ENCODE results near the gene TMEM145.

Gene TMEM145

DNA sequence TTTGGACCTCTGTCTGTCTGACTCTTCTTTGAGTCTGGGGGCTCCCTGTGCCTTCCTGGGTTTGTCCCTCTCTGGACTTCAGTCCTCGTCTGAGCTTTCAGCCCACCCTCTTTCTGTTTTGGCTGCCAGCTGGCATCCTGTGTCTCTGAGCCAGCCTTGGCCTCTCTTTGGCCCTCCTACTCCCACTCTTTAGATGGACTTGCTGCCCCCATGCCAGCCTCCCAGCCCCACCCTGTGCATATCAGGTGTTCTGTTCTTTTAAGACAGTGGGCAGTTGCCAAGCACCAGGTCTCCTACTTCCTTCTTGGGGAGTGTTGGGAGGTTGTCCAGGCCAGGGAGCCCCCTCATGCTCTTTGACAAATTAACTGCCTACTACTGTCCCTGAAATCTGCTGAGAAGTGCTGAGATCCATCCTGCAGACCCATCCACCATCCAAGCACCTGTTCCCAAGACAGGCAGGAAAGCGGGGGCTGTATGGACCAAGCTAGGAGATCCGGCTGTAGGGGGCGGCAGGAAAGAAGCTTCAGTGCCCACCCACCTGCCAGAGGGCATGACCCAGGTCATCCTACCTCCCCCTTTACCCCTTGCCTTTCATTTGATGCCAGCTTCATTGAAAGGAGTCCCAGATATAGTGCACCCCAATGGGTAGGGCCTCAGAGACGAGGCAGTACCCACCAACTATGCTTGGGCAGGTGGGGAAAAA lies 34.5 kb upstream of the TMEM145 start:
- FAIRE-seq, result no peak

- no peak for FAIRE-seq
These were observed 33.8 kb upstream of the TMEM145 start for GRCh38 chr19:42279155-42279901.

- no peak for FAIRE-seq
These were observed 33.0 kb upstream of the TMEM145 start for GRCh38 chr19:42279902-42280814.

DNA sequence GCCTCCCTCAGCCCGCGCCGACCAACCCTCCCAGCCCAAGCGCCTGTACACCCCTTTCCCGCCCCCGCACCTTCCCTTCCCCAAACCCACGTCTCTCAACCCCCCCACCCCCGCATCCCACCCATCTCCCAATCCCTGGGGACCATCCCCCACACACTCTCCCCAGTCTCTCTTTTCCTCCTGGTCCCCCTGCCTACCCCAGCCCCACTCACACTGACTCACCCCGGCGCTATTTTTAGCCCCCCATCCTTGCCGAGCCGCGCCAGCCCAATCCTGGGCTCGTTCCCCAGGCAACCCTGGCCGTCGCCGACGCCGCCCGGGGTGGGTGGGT lies 32.3 kb upstream of the TMEM145 start:
- no peak for FAIRE-seq

DNA sequence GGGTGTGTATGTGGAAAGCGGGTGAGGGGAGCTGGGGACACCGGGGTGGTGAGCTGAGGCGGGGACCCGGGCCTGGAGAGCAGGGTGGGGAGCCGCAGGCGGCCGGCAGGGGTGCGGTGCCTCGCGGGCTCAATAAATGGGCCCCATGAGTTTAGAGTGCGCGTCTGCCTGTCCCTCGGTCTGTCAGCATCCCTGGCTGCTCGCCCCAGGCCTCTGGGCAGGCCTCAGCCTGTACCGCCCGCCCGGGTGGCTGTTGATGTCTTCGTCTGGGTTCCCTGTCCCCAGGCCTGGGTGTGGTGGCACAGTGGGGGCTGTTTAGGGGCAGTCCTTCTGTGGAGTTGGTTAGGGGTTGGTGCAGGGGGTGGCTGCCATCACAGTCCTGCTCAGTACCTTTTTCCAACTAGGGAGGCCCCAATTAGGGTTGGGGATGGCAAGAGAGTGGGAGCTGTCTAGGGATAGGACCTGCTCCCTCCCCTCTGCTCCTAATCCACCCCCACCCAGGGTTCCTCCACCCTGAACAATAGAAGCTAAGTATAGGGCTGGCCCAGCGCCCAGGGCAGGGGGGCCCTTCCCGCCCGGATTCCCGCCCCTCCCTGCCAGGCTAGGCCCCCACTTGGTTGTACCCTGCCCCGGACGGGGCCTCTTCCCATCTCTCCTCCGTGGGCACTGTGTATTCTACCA lies 31.8 kb upstream of the TMEM145 start:
- FAIRE-seq, result no peak

DNA sequence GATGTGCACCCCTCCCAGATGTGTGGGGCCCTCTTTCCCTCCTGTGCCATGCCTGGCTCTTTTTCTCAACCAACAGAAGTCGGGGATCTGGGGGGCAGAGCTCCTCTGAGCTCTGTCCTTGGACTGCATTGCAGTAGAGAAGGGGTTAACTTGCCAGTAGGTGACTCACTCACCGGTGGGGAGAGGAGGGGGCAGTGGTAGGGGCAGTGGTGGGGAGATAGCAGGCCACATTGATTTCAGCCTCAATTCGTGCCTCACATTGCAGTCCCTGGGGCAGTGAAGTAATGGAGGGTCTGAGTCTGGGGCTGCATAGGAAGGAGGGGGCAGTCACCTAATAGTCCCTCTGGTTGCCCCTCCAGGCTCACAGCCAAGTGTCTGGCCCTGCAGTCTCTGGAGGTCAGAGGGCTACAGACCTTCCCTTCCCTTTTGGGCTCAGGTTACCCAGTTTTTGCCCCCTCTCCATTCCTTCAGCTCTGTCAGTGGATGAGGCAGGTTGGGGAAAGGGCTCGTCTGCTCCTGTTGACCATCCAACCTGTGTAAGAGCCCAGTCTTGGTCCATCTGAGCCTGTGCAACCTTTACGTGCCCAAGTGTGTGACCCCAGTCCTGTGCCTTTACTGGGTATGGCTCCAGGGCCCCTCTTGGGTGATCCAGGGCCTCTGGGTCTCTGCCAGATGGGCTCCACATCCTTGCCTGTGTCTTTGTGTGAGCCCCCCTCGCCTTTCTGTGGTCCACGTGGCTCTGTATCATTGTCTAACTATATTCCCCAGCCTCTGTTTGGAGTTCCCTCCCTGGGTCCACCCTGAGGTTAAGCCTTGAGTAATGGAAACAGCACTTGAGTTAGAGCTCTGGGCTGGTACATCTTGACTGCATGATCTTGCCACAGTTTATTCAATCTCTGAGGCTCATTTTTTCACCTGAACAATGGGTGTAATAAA lies 31.0 kb upstream of the TMEM145 start:
- FAIRE-seq, result no peak

DNA sequence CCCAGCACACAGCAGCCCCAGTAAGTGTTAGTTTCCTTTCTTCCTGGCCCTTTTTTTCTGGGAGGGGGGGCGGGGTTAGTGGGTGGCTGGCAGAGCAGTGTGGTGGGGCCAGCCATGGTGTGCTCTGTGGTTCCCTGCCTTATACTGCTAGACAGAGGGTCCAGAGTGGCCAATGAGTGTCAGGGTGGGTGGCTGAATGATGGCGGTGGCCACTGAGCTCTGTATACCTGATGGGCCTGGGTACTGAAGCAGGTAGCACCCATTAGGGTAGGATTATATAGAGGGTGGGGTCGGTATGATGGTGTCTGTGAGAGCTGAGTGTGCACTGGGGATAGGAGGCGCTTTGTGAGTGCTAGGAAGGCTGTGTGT lies 30.3 kb upstream of the TMEM145 start:
- no peak for FAIRE-seq

GRCh38 chr19:42283188-42284065 lies 29.7 kb upstream of the TMEM145 start:
- FAIRE-seq, result no peak

DNA sequence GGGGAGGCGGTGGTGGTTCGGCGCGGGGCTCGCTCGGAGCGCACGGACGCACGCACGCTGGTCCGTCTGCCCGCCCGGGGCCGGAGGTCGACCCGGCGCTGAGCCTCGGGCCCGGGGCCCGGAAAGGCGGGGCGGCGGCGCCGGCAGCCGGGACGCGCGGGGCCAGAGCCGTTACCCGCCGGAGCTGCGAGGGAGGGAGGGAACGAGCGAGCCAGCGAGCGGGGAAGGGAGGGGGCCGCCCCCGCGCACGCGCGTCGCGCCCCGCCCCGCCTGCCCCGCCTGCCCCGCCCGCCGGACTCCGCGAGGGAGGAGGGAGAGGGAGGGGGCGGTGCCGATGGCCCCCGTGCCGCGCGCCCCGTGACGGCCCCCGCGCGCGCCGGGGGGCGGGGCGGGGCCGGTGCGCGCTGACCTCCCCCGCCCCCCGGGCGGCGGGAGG lies 29.0 kb upstream of the TMEM145 start:
- no peak for FAIRE-seq

- FAIRE-seq, result no peak
These were observed 28.3 kb upstream of the TMEM145 start for GRCh38 chr19:42284591-42285341.

GRCh38 chr19:42285541-42285941 lies 27.6 kb upstream of the TMEM145 start:
- no peak for FAIRE-seq

- FAIRE-seq, result no peak
These were observed 27.1 kb upstream of the TMEM145 start for GRCh38 chr19:42285988-42286348.

DNA sequence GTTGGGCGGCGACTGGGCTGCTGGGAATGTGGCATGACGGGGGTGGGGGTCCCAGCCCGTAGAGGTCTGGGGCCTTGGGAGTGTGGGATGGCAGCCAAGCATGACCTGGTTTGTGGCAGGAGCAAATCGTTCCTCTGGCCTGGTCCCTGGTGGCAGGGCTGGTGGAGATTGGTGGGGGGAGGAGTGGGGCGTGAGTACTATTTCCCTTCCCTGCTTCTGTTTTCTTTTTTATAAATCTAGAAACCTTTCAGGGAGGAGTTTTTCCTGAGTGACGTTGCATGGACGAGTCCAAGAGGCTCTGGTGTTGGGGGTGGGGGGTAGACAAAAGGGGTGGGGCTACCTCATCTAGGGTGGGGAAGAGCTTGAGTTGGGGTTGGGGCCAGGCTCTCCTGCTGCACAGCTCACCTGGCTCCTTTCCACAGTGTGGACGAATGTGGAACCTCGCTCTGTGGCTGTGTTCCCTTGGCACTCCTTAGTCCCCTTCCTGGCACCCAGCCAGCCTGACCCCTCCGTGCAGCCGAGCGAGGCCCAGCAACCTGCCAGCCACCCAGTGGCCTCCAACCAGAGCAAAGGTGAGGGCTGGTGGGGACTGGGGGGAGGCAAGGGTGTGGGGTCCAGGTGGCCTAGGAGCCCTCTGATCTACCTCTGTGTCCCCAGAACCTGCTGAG lies 26.6 kb upstream of the TMEM145 start:
- no peak for FAIRE-seq

DNA sequence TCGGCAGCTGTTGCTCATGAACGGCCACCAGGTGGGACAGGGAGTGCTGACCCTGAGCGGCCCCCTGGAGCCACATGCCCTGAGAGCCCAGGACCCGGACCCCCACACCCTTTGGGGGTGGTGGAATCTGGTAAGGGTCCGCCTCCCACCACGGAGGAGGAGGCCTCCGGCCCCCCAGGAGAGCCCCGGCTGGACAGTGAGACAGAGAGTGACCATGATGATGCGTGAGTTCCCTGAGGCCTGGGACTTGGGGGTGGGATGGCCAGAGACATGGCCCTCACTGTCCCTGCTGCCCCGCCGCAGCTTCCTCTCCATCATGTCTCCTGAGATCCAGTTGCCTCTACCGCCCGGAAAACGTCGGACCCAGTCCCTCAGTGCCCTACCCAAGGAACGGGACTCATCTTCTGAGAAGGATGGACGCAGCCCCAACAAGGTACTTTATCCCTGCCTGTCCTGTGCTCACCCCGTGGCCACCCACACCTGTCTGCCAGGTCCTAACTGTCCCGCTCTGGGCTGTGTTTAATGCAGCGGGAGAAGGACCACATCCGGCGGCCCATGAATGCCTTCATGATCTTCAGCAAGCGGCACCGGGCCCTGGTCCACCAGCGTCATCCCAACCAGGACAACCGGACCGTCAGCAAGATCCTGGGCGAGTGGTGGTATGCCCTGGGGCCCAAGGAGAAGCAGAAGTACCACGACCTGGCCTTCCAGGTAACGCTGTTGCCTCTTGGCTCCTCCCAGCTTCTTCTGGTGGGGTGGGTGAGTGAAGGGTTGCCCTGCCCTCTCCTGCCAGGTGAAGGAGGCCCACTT lies 25.9 kb upstream of the TMEM145 start:
- FAIRE-seq, result no peak

- no peak for FAIRE-seq
These were observed 25.3 kb upstream of the TMEM145 start for GRCh38 chr19:42287827-42288107.

DNA sequence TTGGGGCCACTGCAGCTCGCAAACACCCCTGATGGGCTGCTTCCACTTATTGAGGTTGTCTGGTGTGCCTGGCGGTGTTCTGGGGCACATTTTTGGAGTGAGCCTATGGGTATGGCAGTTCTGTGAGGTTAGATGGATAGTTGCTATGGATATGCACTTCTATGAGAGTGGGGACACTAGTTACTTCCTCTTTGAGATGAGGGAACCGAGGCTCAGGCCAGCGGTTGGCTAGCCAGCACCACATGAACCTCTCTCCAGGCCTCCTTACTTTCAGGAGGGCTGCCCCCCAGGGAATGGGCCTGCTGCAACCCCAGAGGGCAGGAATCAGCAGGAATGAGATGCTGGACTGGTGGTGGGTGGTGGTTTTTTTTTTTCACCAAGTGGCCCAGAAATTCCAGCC lies 24.7 kb upstream of the TMEM145 start:
- no peak for FAIRE-seq

GRCh38 chr19:42288881-42289555 lies 24.1 kb upstream of the TMEM145 start:
- FAIRE-seq, result no peak

DNA sequence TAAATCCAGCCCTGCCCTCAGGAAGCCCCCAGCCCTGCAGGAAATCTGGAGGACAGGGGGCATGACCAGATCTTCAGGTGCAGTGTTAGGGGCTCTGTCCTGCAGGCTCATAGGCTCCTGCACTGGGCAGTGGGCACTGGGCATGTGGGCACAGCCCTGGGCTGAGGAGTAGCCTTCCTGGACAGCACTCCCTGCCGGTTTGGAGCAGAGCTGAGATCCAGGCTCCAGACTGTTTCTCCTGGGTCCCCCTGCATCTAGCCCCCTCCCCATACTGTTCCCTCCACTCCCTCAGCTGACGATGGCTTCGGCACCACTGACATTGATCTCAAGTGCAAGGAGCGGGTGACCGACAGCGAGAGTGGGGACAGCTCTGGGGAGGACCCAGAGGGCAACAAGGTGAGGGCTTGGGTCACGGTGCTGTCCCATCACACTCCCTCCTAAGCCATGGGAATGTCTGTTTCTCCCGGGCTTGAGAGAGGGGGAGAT lies 23.5 kb upstream of the TMEM145 start:
- FAIRE-seq, result no peak
